ENCODE data around the gene SHC3. TPM values are rescaled to one million over a fixed set of nuclear protein-coding genes. Genes with fewer than 3 reads are reported as not detected.
A peak's percentile ranks its signal among the peaks of the same experiment; 100 is the strongest.

The SHC3 gene
- total and polyA plus RNA-seq, 2 donors (not counting 1 experiment from before 2014, with no cell fraction given) = 1.7 to 16.2 TPM

DNA sequence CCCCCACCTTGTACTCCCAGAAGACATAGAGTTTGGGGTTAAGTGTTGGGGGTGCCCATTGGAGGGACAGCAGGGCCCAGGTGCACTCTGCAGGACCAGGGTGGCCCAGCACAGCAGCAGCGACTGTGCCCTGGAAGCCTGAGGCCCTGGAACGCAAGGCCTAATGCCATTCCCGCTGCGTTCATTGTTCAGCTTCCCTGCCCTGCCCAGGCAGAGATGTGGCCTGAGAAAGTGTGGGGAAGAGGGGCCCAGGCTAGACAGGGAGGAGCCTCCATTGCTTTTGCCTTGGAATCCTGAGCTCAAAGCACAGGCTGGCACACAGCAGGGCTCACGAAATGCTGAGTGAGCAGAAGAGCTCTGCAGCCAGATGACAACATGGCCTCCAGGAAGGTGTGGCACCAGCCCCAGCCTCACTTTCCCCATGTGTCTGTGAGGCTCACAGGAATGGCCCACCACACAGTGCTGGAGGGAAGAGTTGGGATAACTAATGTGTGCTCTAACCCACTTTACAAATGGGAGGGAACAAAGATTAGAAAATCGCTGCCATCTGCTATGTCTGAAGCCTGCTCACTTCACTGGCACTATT lies 168.0 kb downstream of the SHC3 start:
- Histone ChIP-seq H3K27me3 (ENCODE audit: control insufficient read depth, insufficient read depth, low read length) (no peaks in the 10 kb centered on the region), H3K9me3 (ENCODE audit: control insufficient read depth, insufficient read depth, low read depth, low read length) (no peaks in the 10 kb centered on the region), H3K4me3 (replicated peaks in 1 of 4; ENCODE audit: control extremely low read depth in 1 of 4, insufficient read depth in 1 of 4, low read depth in 3 of 4, low read length in 4 of 4) (no peak overlapping the region), H3K4me2 (ENCODE audit: extremely low read depth, insufficient read depth, low read length) (no peak overlapping the region), H3K27ac (ENCODE audit: insufficient read depth, low read length) (no peak overlapping the region), H3K36me3 (ENCODE audit: control insufficient read depth, insufficient read depth, low read length) (no peaks in the 10 kb centered on the region), H4K20me1 (ENCODE audit: control insufficient read depth, extremely low read depth, insufficient read depth, low read length) (no peaks in the 10 kb centered on the region), H3K79me2 (ENCODE audit: control insufficient read depth, insufficient read depth, low read length) (no peaks in the 10 kb centered on the region), H3K4me1 (ENCODE audit: control insufficient read depth, extremely low read depth, insufficient read depth, low read length) (no peaks in the 10 kb centered on the region), H3K9ac (ENCODE audit: insufficient read depth, low read length) (no peak overlapping the region), H2AFZ (ENCODE audit: low read length) (no peak overlapping the region)
- DNase-seq (ENCODE audit: low read depth in 2 of 2) = no peak
- no peak for TF ChIP-seq EZH2 (IDR thresholded peaks at IDR 0.05; ENCODE audit: low read length, missing control alignments)
- TF ChIP-seq, protein P1, sequence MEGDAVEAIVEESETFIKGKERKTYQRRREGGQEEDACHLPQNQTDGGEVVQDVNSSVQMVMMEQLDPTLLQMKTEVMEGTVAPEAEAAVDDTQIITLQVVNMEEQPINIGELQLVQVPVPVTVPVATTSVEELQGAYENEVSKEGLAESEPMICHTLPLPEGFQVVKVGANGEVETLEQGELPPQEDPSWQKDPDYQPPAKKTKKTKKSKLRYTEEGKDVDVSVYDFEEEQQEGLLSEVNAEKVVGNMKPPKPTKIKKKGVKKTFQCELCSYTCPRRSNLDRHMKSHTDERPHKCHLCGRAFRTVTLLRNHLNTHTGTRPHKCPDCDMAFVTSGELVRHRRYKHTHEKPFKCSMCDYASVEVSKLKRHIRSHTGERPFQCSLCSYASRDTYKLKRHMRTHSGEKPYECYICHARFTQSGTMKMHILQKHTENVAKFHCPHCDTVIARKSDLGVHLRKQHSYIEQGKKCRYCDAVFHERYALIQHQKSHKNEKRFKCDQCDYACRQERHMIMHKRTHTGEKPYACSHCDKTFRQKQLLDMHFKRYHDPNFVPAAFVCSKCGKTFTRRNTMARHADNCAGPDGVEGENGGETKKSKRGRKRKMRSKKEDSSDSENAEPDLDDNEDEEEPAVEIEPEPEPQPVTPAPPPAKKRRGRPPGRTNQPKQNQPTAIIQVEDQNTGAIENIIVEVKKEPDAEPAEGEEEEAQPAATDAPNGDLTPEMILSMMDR (conservative IDR thresholded peaks at IDR 0.05 in 1 of 2, IDR thresholded peaks at IDR 0.05 in 1 of 2; ENCODE audit: low read depth in 1 of 2, low read length in 2 of 2) = no peak

DNA sequence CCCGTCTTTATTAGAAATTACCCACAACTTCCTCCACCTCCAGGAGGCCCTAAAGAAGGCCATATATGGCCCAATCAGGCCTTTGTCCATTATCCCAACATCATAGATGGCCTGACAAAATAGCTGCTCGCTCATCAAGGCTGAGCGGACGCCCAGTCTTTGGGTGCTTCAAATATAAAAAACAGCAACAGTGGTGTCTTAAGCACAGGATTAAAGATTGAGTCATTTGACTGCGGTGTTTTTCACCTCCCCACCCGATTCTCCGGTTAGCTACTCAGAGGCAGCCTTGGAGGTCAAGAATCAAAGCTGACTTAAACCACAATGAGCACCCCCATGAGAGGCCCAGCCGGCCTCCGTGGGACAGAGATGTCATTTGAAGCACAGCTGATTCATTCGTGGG lies 168.6 kb downstream of the SHC3 start:
- H3K9me3 ChIP-seq (ENCODE audit: control insufficient read depth, insufficient read depth, low read depth, low read length) = no peaks in the 10 kb centered on the region
- TF ChIP-seq, protein P1 (conservative IDR thresholded peaks at IDR 0.05 in 1 of 2, IDR thresholded peaks at IDR 0.05 in 1 of 2; ENCODE audit: low read depth in 1 of 2, low read length in 2 of 2) = no peak
- no peak for TF ChIP-seq EZH2 (IDR thresholded peaks at IDR 0.05; ENCODE audit: low read length, missing control alignments)
- H4K20me1 ChIP-seq (ENCODE audit: control insufficient read depth, extremely low read depth, insufficient read depth, low read length) = no peaks in the 10 kb centered on the region
- DNase-seq (ENCODE audit: low read depth in 2 of 2) = peak in 1 of 2 donors; percentile 62
- no peaks in the 10 kb centered on the region for H3K79me2 ChIP-seq (ENCODE audit: control insufficient read depth, insufficient read depth, low read length)
- H3K27ac ChIP-seq (ENCODE audit: insufficient read depth, low read length) = no peak overlapping the region
- no peak overlapping the region for H3K9ac ChIP-seq (ENCODE audit: insufficient read depth, low read length)
- H3K36me3 ChIP-seq (ENCODE audit: control insufficient read depth, insufficient read depth, low read length) = no peaks in the 10 kb centered on the region
- no peak overlapping the region for H3K4me3 ChIP-seq (replicated peaks in 1 of 4; ENCODE audit: control extremely low read depth in 1 of 4, insufficient read depth in 1 of 4, low read depth in 3 of 4, low read length in 4 of 4)
- H2AFZ ChIP-seq (ENCODE audit: low read length) = no peak overlapping the region
- no peaks in the 10 kb centered on the region for H3K27me3 ChIP-seq (ENCODE audit: control insufficient read depth, insufficient read depth, low read length)
- H3K4me1 ChIP-seq (ENCODE audit: control insufficient read depth, extremely low read depth, insufficient read depth, low read length) = no peaks in the 10 kb centered on the region
- no peak overlapping the region for H3K4me2 ChIP-seq (ENCODE audit: extremely low read depth, insufficient read depth, low read length)

DNA sequence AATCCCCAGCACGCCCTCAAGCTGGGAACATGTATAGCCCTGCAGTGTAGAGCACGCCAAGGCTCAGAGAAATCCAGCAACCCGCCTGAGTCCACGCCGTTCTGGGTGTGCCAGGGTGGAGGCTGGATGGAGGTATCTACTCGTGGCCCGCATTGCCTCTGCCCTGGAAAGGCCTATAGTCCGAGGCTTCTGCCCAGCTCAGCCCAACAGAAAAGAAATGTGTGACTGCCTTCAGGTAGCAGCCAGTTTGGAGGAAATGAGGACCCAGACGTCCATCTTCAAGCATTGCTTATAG lies 169.1 kb downstream of the SHC3 start:
- Histone ChIP-seq H4K20me1 (ENCODE audit: control insufficient read depth, extremely low read depth, insufficient read depth, low read length) (no peaks in the 10 kb centered on the region), H3K27me3 (ENCODE audit: control insufficient read depth, insufficient read depth, low read length) (no peaks in the 10 kb centered on the region), H3K4me2 (ENCODE audit: extremely low read depth, insufficient read depth, low read length) (no peak overlapping the region), H3K4me1 (ENCODE audit: control insufficient read depth, extremely low read depth, insufficient read depth, low read length) (no peaks in the 10 kb centered on the region), H3K9ac (ENCODE audit: insufficient read depth, low read length) (no peak overlapping the region), H3K4me3 (replicated peaks in 1 of 4; ENCODE audit: control extremely low read depth in 1 of 4, insufficient read depth in 1 of 4, low read depth in 3 of 4, low read length in 4 of 4) (no peak overlapping the region), H2AFZ (ENCODE audit: low read length) (no peak overlapping the region), H3K36me3 (ENCODE audit: control insufficient read depth, insufficient read depth, low read length) (no peaks in the 10 kb centered on the region), H3K27ac (ENCODE audit: insufficient read depth, low read length) (no peak overlapping the region), H3K79me2 (ENCODE audit: control insufficient read depth, insufficient read depth, low read length) (no peaks in the 10 kb centered on the region), H3K9me3 (ENCODE audit: control insufficient read depth, insufficient read depth, low read depth, low read length) (no peaks in the 10 kb centered on the region)
- TF ChIP-seq, protein P1 (conservative IDR thresholded peaks at IDR 0.05 in 1 of 2, IDR thresholded peaks at IDR 0.05 in 1 of 2; ENCODE audit: low read depth in 1 of 2, low read length in 2 of 2) = no peak
- no peak for TF ChIP-seq EZH2 (IDR thresholded peaks at IDR 0.05; ENCODE audit: low read length, missing control alignments)
- no peak for DNase-seq (ENCODE audit: low read depth in 2 of 2)
